ENCODE measurements around the gene RGS9BP. TPM values are rescaled to one million over a fixed set of nuclear protein-coding genes. Genes with fewer than 3 reads are reported as not detected.
"Not testable (repeated sequence)": the region's sequence is repeated elsewhere in the genome, so short reads cannot be mapped to it uniquely, and the experiment has no call there.

Gene RGS9BP
- total and polyA plus RNA-seq, 11 donors, result 0.83 to 11.2 (median 4.2) TPM

DNA sequence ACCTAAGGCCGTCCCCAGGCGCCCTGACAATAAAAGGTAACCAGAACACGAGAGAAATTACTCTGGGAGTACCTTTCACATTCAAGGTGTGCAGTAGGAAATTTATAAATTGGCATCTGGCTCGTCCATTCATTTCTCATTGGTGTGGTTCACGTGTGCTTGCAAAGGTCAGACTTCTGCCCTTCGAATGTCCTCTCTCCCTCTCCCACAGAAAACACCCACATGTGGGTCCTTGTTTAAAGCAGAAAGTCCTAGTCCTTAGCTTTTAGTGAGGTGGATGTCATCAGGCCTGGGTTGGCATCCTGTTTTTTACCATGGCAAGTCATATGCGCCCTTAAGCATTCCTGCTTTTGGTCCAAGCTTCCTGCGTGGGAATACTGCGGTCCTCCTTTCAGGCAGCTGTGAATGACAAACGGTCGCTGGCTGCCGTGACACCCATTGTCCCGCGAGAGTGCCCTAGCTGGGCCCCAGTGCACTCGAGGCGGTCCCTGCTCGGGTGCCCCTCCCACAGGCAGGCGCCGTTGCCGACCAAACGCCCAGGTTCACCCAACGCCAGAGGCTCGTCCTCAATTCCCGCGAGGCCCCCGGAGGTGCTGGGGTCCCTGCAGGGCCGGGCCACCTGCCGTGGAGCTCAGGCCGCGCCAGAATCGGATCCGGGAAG lies 15.8 kb downstream of the RGS9BP start, which contains the start of gene NUDT19:
Gene NUDT19, plus strand, starts transcription at position 531 of the 661 bp plus-strand sequence. CDS start 140 bp downstream, outside the sequence.
- peak within 1 kb of the TSS; percentile 52 to 90 (median 78) for H3K4me3 ChIP-seq
- peaks cover 0 to 5% (median 0%) of the 10 kb centered on the region in 9 donors for H3K36me3 ChIP-seq
- TF ChIP-seq CTCF (IDR thresholded peaks at IDR 0.05) (peak in 1 of 12 donors; percentile 15), POLR2A (IDR thresholded peaks at IDR 0.05) (peak in 1 of 2 donors; percentile 46)
- H3K9me3 ChIP-seq, result no peaks in the 10 kb centered on the region
- peak within 1 kb of the TSS; percentile 65 to 90 (median 84) for H3K27ac ChIP-seq
- H3K4me1 ChIP-seq, result peaks cover 0 to 59% (median 44%) of the 10 kb centered on the region in 12 donors
- ATAC-seq, result peak; percentile 97 to 98 (median 98)
- no peaks in the 10 kb centered on the region for H3K27me3 ChIP-seq
- 5 to 9% (median 7%) methylated on average over 17 to 32 of the region's 32 CpGs for WGBS, 4 donors
- intact Hi-C loops (cut with DNase I), result loop anchor here in 3 of 10 donors (5.0 to 10.0 kb wide), 3 partner anchors 87 to 97 kb away; no protein-coding TSS in a partner anchor
- peak; percentile 87 to 94 (median 92) for DNase-seq

- ATAC-seq (peak in 3 of 4 donors; percentile 75 to 86 (median 78)), DNase-seq (peak; percentile 72 to 84 (median 79))
- intact Hi-C loops (cut with DNase I), result loop anchor here in 3 of 10 donors (5.0 to 10.0 kb wide), 3 partner anchors 87 to 97 kb away; no protein-coding TSS in a partner anchor
- peak overlapping the region; percentile 24 to 90 (median 84) for H3K27ac ChIP-seq
- H3K27me3 ChIP-seq, result no peaks in the 10 kb centered on the region
- WGBS, 4 donors, result 0 to 10% (median 5%) methylated on average over 25 to 93 of the region's 93 CpGs
- H3K36me3 ChIP-seq, result peaks cover 0 to 5% (median 0%) of the 10 kb centered on the region in 9 donors
- H3K4me1 ChIP-seq, result peaks cover 0 to 67% (median 48%) of the 10 kb centered on the region in 12 donors
- peak overlapping the region; percentile 52 to 90 (median 78) for H3K4me3 ChIP-seq
- H3K9me3 ChIP-seq, result no peaks in the 10 kb centered on the region
- TF ChIP-seq CTCF (IDR thresholded peaks at IDR 0.05) (no peak), POLR2A (IDR thresholded peaks at IDR 0.05) (no peak)
These were observed 16.5 kb downstream of the RGS9BP start for GRCh38 chr19:32691952-32692726.

DNA sequence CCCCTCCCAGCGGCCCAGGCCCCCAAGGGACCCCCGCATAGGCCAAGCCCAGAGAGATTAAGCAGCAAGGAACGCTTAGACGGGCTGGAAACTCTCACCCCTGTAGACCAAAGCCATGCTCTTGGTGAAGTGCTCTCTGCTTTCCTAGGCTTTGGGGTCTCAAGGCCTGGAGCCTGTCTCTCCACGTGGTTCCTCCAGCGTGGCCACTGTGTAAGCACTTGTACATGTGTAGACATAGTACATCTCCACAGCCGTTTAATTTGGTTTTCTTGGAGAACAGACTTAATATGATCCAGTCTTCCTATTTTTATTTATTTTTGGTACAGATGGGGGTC lies 17.0 kb downstream of the RGS9BP start:
- Histone ChIP-seq H3K9me3 (no peaks in the 10 kb centered on the region), H3K4me3 (peak overlapping the region; percentile 52 to 90 (median 78)), H3K36me3 (peaks cover 0 to 6% (median 0%) of the 10 kb centered on the region in 9 donors), H3K27ac (peak overlapping the region in 11 of 12 donors; percentile 77 to 90 (median 85)), H3K4me1 (peaks cover 0 to 68% (median 48%) of the 10 kb centered on the region in 12 donors), H3K27me3 (no peaks in the 10 kb centered on the region)
- ATAC-seq, result peak in 1 of 4 donors; percentile 3
- TF ChIP-seq POLR2A (IDR thresholded peaks at IDR 0.05), result no peak
- no peak for TF ChIP-seq CTCF (IDR thresholded peaks at IDR 0.05)
- 25 to 35% (median 34%) methylated on average over 3 to 7 of the region's 7 CpGs for WGBS, 4 donors
- intact Hi-C loops (cut with DNase I), result loop anchor here in 3 of 10 donors (5.0 to 10.0 kb wide), 3 partner anchors 88 to 98 kb away; no protein-coding TSS in a partner anchor
- no peak for DNase-seq

GRCh38 chr19:32693151-32694108 lies 17.8 kb downstream of the RGS9BP start:
- WGBS, 4 donors, result 84 to 90% (median 88%) methylated on average over 20 of the region's 20 CpGs
- H3K27me3 ChIP-seq, DNase-seq, H3K36me3 ChIP-seq, H3K9me3 ChIP-seq, ATAC-seq: not testable (repeated sequence)
- H3K27ac ChIP-seq, result peak overlapping the region in 1 of 12 donors; percentile 89
- peaks cover 0 to 65% (median 48%) of the 10 kb centered on the region in 12 donors for H3K4me1 ChIP-seq
- intact Hi-C loops (cut with DNase I), result loop anchor here in 3 of 10 donors (5.0 to 10.0 kb wide), 3 partner anchors 89 to 99 kb away; no protein-coding TSS in a partner anchor
- H3K4me3 ChIP-seq, result peak overlapping the region in 11 of 12 donors; percentile 58 to 90 (median 78)

- WGBS, 4 donors, result 51 to 68% (median 63%) methylated on average over 2 of the region's 2 CpGs
- peak overlapping the region in 8 of 12 donors; percentile 6 to 86 (median 66) for H3K4me3 ChIP-seq
- H3K9me3 ChIP-seq, DNase-seq, ATAC-seq, H3K27ac ChIP-seq, H3K27me3 ChIP-seq: not testable (repeated sequence)
- peaks cover 0 to 64% (median 48%) of the 10 kb centered on the region in 12 donors for H3K4me1 ChIP-seq
- intact Hi-C loops (cut with DNase I), result loop anchor here in 3 of 10 donors (5.0 to 10.0 kb wide), 3 partner anchors 90 to 100 kb away; no protein-coding TSS in a partner anchor
- peaks cover 0 to 18% (median 9%) of the 10 kb centered on the region in 9 donors for H3K36me3 ChIP-seq
These were observed 18.7 kb downstream of the RGS9BP start for GRCh38 chr19:32694316-32694715.

GRCh38 chr19:32694851-32695250 lies 19.2 kb downstream of the RGS9BP start:
- 19 to 54% (median 26%) methylated on average over 2 of the region's 2 CpGs for whole genome bisulfite sequencing, 4 donors
- H3K27me3 ChIP-seq, DNase-seq, H3K27ac ChIP-seq, ATAC-seq: not testable (repeated sequence)
- intact Hi-C loops (cut with DNase I), result loop anchor here in 3 of 10 donors (5.0 to 10.0 kb wide), 3 partner anchors 90 to 100 kb away; no protein-coding TSS in a partner anchor
- peaks cover 0 to 12% (median 3%) of the 10 kb centered on the region in 12 donors for H3K9me3 ChIP-seq
- H3K4me3 ChIP-seq, result peak overlapping the region in 1 of 12 donors; percentile 39
- peaks cover 0 to 23% (median 15%) of the 10 kb centered on the region in 9 donors for H3K36me3 ChIP-seq
- H3K4me1 ChIP-seq, result peaks cover 0 to 64% (median 48%) of the 10 kb centered on the region in 12 donors

All from heart left ventricle (tissue), 16 donors.